ENCODE measurements around the gene SIDT2. TPM values are rescaled to one million over a fixed set of nuclear protein-coding genes. Genes with fewer than 3 reads are reported as not detected.

Gene SIDT2
- total RNA-seq, 2 experiments from 2014 or later, result 16.6 to 17.3 TPM

GRCh38 chr11:117183724-117184349 lies 5.3 kb downstream of the SIDT2 start:
- no peaks in the 10 kb centered on the region for H3K36me3 Mint-ChIP-seq (ENCODE audit: low read depth)
- H3K27me3 Mint-ChIP-seq, result no peaks in the 10 kb centered on the region
- POLR2A ChIA-PET, result interaction anchor here (1.5 kb wide), 1 partner anchor 13 kb away, joined by 5 read pairs; no protein-coding TSS in a partner anchor
- no peak overlapping the region for H3K4me3 Mint-ChIP-seq
- H3K27ac Mint-ChIP-seq, result no peak overlapping the region
- ATAC-seq, result no peak
- CTCF ChIA-PET, result interaction anchor here (1.1 to 8.8 kb wide), 2 partner anchors 13 to 46 kb away, joined by 3 to 125 read pairs; partner anchors contain the start of genes PCSK7 and RNF214
- no peaks in the 10 kb centered on the region for H3K9me3 Mint-ChIP-seq
- DNase-seq, result no peak
- intact Hi-C loops (cut with micrococcal nuclease), result no loop called here
- peaks cover 18% of the 10 kb centered on the region for H3K4me1 Mint-ChIP-seq (ENCODE audit: low read depth)
- TF ChIP-seq, protein P1, sequence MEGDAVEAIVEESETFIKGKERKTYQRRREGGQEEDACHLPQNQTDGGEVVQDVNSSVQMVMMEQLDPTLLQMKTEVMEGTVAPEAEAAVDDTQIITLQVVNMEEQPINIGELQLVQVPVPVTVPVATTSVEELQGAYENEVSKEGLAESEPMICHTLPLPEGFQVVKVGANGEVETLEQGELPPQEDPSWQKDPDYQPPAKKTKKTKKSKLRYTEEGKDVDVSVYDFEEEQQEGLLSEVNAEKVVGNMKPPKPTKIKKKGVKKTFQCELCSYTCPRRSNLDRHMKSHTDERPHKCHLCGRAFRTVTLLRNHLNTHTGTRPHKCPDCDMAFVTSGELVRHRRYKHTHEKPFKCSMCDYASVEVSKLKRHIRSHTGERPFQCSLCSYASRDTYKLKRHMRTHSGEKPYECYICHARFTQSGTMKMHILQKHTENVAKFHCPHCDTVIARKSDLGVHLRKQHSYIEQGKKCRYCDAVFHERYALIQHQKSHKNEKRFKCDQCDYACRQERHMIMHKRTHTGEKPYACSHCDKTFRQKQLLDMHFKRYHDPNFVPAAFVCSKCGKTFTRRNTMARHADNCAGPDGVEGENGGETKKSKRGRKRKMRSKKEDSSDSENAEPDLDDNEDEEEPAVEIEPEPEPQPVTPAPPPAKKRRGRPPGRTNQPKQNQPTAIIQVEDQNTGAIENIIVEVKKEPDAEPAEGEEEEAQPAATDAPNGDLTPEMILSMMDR (IDR thresholded peaks at IDR 0.05), result no peak

GRCh38 chr11:117185736-117186430 lies 7.3 kb downstream of the SIDT2 start:
- CTCF ChIA-PET, result interaction anchor here (1.1 kb wide), 1 partner anchor 39 kb away, joined by 3 read pairs; no protein-coding TSS in a partner anchor
- POLR2A ChIA-PET, result no interaction called here
- ATAC-seq (no peak), DNase-seq (no peak)
- H3K27ac Mint-ChIP-seq, result no peak overlapping the region
- H3K4me3 Mint-ChIP-seq, result no peak overlapping the region
- H3K4me1 Mint-ChIP-seq (ENCODE audit: low read depth), result peaks cover 3% of the 10 kb centered on the region
- no peaks in the 10 kb centered on the region for H3K9me3 Mint-ChIP-seq
- no peaks in the 10 kb centered on the region for H3K27me3 Mint-ChIP-seq
- TF ChIP-seq, protein P1 (IDR thresholded peaks at IDR 0.05), result no peak
- no peaks in the 10 kb centered on the region for H3K36me3 Mint-ChIP-seq (ENCODE audit: low read depth)
- intact Hi-C loops (cut with micrococcal nuclease), result no loop called here

GRCh38 chr11:117186431-117186761 lies 7.9 kb downstream of the SIDT2 start:
- no peak overlapping the region for H3K4me3 Mint-ChIP-seq
- CTCF ChIA-PET, result interaction anchor here (1.1 kb wide), 1 partner anchor 39 kb away, joined by 3 read pairs; no protein-coding TSS in a partner anchor
- H3K9me3 Mint-ChIP-seq, result no peaks in the 10 kb centered on the region
- DNase-seq (no peak), ATAC-seq (no peak)
- POLR2A ChIA-PET, result no interaction called here
- no peaks in the 10 kb centered on the region for H3K4me1 Mint-ChIP-seq (ENCODE audit: low read depth)
- H3K27me3 Mint-ChIP-seq, result no peaks in the 10 kb centered on the region
- intact Hi-C loops (cut with micrococcal nuclease), result no loop called here
- no peak overlapping the region for H3K27ac Mint-ChIP-seq
- TF ChIP-seq, protein P1 (IDR thresholded peaks at IDR 0.05), result no peak
- no peaks in the 10 kb centered on the region for H3K36me3 Mint-ChIP-seq (ENCODE audit: low read depth)

GRCh38 chr11:117187007-117187406 lies 8.5 kb downstream of the SIDT2 start:
- DNase-seq, result no peak
- Mint-ChIP-seq H3K36me3 (ENCODE audit: low read depth) (no peaks in the 10 kb centered on the region), H3K4me1 (ENCODE audit: low read depth) (no peaks in the 10 kb centered on the region), H3K27me3 (no peaks in the 10 kb centered on the region), H3K27ac (no peak overlapping the region), H3K9me3 (no peaks in the 10 kb centered on the region), H3K4me3 (no peak overlapping the region)
- ChIA-PET POLR2A (no interaction called here), CTCF (no interaction called here)
- no peak for ATAC-seq
- intact Hi-C loops (cut with micrococcal nuclease), result no loop called here
- TF ChIP-seq, protein P1 (IDR thresholded peaks at IDR 0.05), result no peak

GRCh38 chr11:117187428-117187798 lies 8.9 kb downstream of the SIDT2 start:
- Mint-ChIP-seq H3K4me3 (no peak overlapping the region), H3K4me1 (ENCODE audit: low read depth) (no peaks in the 10 kb centered on the region), H3K9me3 (no peaks in the 10 kb centered on the region), H3K27ac (no peak overlapping the region), H3K27me3 (no peaks in the 10 kb centered on the region), H3K36me3 (ENCODE audit: low read depth) (no peaks in the 10 kb centered on the region)
- DNase-seq, result no peak
- intact Hi-C loops (cut with micrococcal nuclease), result no loop called here
- TF ChIP-seq, protein P1 (IDR thresholded peaks at IDR 0.05), result no peak
- POLR2A ChIA-PET, result no interaction called here
- no peak for ATAC-seq
- CTCF ChIA-PET, result no interaction called here

Data from activated CD8-positive, alpha-beta T cell treated with anti-CD3 and anti-CD28 coated beads for 36 hours (primary cell).